MM.1S (cell line): Measurements from ENCODE around the gene KLHL11.

Experiments used
- DNase-seq: peaks from one replicate; pipeline ENCODE4 v3.0.0-alpha.2; 2015
- H2AFZ ChIP-seq: fragments of 300-600 bp; sonication (generic); 2 replicates; pipeline ENCODE4 v1.6.0; 2016; ENCODE audit warnings: antibody characterized with exemption, low read length
- H3F3A ChIP-seq: fragments of 300-600 bp; sonication (generic); 2 replicates; pipeline ENCODE4 v1.6.1; 2016; ENCODE audit warnings: mild to moderate bottlenecking, antibody characterized with exemption, low read length, moderate library complexity, mixed read lengths; ENCODE audit not compliant: insufficient read depth
- H3K27ac ChIP-seq: fragments of 300-600 bp; sonication (generic); 2 replicates; pipeline ENCODE4 v1.5.1; 2016; ENCODE audit warnings: mild to moderate bottlenecking, low read length
- H3K27me3 ChIP-seq: fragments of 300-600 bp; sonication (generic); replicated peaks from 2 replicates; pipeline ENCODE4 v1.6.0; 2016; ENCODE audit warnings: low read length; ENCODE audit not compliant: insufficient read depth
- H3K36me3 ChIP-seq: fragments of 300-600 bp; sonication (generic); replicated peaks from 2 replicates; pipeline ENCODE4 v1.6.1; 2016; ENCODE audit warnings: mild to moderate bottlenecking, low read length, mixed read lengths; ENCODE audit not compliant: insufficient read depth
- H3K4me1 ChIP-seq: fragments of 300-600 bp; sonication (generic); 2 replicates; pipeline ENCODE4 v1.6.1; 2016; ENCODE audit warnings: low read length, mixed read lengths
- H3K4me2 ChIP-seq: fragments of 300-600 bp; sonication (generic); 2 replicates; pipeline ENCODE4 v1.6.0; 2016; ENCODE audit warnings: low read depth, low read length
- H3K4me3 ChIP-seq: fragments of 300-600 bp; sonication (generic); 2 replicates; pipeline ENCODE4 v1.5.1; 2016; ENCODE audit warnings: low read length, mixed read lengths
- H3K79me2 ChIP-seq: fragments of 300-600 bp; sonication (generic); 2 replicates; pipeline ENCODE4 v1.6.1; 2016; ENCODE audit warnings: mixed run types, low read length, mixed read lengths
- H3K9ac ChIP-seq: fragments of 300-600 bp; sonication (generic); 2 replicates; pipeline ENCODE4 v1.6.1; 2016; ENCODE audit warnings: low read length, mixed read lengths
- H3K9me2 ChIP-seq: fragments of 300-600 bp; sonication (generic); replicated peaks from 2 replicates; pipeline ENCODE4 v1.6.1; 2016; ENCODE audit warnings: mild to moderate bottlenecking, low read length, mixed read lengths; ENCODE audit not compliant: insufficient read depth
- H3K9me3 ChIP-seq: fragments of 300-600 bp; sonication (generic); replicated peaks from 2 replicates; pipeline ENCODE4 v1.6.1; 2016; ENCODE audit warnings: mild to moderate bottlenecking, low read length, mixed read lengths; ENCODE audit not compliant: insufficient read depth
- H4K20me1 ChIP-seq: fragments of 300-600 bp; sonication (generic); 2 replicates; pipeline ENCODE4 v1.6.1; 2016; ENCODE audit warnings: mild to moderate bottlenecking, low read length, moderate library complexity, mixed read lengths; ENCODE audit not compliant: insufficient read depth
- EZH2 ChIP-seq: fragments of 300-600 bp; sonication (generic); optimal IDR thresholded peaks from 2 replicates; pipeline ENCODE3; 2017; ENCODE audit warnings: low read depth, mild to moderate bottlenecking, antibody characterized with exemption, low read length, mixed read lengths
- EZH2phosphoT487 ChIP-seq: fragments of 300-600 bp; sonication (generic); IDR thresholded peaks from 2 replicates; pipeline ENCODE4 v1.6.1; 2018; ENCODE audit warnings: antibody characterized with exemption, low read length
- TF ChIP-seq, protein P1 (sequence below): fragments of 300-600 bp; sonication (generic); IDR thresholded peaks from 2 replicates; pipeline ENCODE4 v1.5.1; 2016; ENCODE audit warnings: antibody characterized with exemption, low read length, mixed read lengths

Gene KLHL11

DNA sequence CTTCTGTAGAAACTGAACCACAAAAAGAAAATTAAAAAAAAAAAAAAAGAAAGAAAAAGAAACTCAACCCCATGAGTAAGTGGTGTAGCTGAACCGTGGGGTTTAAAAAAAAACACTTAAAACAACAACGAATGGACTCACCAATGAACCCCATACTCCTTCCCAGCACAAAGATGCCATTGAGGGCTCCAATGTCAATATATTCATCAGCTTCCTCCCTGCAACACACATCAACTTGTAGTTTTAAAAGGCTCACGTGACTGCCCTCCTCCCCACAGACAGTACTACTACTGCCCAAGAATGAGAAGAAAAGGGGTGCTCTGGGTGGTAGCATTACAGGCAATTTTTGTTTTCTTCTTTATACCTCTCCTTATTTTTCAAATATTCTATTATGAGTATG, 3.3 kb upstream of the KLHL11 start:
- Histone ChIP-seq H2AFZ (no peak overlapping the region), H4K20me1 (no peaks in the 10 kb centered on the region), H3K36me3 (no peaks in the 10 kb centered on the region), H3K27ac (no peak overlapping the region), H3K9ac (no peak overlapping the region), H3K27me3 (no peaks in the 10 kb centered on the region), H3K9me2 (no peaks in the 10 kb centered on the region), H3K9me3 (no peaks in the 10 kb centered on the region), H3K4me3 (no peak overlapping the region), H3K79me2 (peaks cover 17% of the 10 kb centered on the region), H3F3A (peaks cover 3% of the 10 kb centered on the region; the same call in 1 of the 2 replicates), H3K4me1 (peaks cover 4% of the 10 kb centered on the region; the same call in 1 of the 2 replicates), H3K4me2 (no peak overlapping the region)
- TF ChIP-seq, protein P1, sequence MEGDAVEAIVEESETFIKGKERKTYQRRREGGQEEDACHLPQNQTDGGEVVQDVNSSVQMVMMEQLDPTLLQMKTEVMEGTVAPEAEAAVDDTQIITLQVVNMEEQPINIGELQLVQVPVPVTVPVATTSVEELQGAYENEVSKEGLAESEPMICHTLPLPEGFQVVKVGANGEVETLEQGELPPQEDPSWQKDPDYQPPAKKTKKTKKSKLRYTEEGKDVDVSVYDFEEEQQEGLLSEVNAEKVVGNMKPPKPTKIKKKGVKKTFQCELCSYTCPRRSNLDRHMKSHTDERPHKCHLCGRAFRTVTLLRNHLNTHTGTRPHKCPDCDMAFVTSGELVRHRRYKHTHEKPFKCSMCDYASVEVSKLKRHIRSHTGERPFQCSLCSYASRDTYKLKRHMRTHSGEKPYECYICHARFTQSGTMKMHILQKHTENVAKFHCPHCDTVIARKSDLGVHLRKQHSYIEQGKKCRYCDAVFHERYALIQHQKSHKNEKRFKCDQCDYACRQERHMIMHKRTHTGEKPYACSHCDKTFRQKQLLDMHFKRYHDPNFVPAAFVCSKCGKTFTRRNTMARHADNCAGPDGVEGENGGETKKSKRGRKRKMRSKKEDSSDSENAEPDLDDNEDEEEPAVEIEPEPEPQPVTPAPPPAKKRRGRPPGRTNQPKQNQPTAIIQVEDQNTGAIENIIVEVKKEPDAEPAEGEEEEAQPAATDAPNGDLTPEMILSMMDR = no peak
- no peak for DNase-seq

DNA sequence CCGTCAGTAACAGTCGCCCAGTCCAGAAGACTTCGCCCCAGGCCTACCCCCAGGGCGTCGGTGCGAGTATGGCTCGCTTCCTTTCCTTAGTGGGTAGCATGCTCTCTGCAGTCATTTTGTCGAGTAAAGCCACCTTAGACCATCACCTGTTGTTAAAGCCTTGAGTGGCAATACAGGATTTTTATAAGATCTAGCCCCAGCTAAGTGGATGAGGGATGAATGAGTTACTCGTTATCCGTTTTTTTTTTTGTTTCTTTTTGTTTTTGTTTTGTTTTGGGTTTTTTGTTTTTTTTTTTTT, 322 bp upstream of the KLHL11 start:
- no peak for DNase-seq
- H3K9ac ChIP-seq = peak overlapping the region; percentile 93; the same call in 1 of the 2 replicates
- TF ChIP-seq EZH2 (no peak), EZH2phosphoT487 (no peak)
- TF ChIP-seq, protein P1 = no peak
- peaks cover 3% of the 10 kb centered on the region; the same call in 1 of the 2 replicates for H3F3A ChIP-seq
- H3K9me2 ChIP-seq = no peaks in the 10 kb centered on the region
- peak overlapping the region; percentile 96 for H2AFZ ChIP-seq
- H3K4me2 ChIP-seq = peak overlapping the region; percentile 52
- peak overlapping the region; percentile 94 for H3K4me3 ChIP-seq
- no peak overlapping the region for H3K27ac ChIP-seq
- H3K4me1 ChIP-seq = peaks cover 6% of the 10 kb centered on the region; the same call in 1 of the 2 replicates
- no peaks in the 10 kb centered on the region for H3K27me3 ChIP-seq
- H3K79me2 ChIP-seq = peaks cover 45% of the 10 kb centered on the region
- no peaks in the 10 kb centered on the region; the same call in 1 of the 2 replicates for H4K20me1 ChIP-seq
- H3K9me3 ChIP-seq = no peaks in the 10 kb centered on the region
- no peaks in the 10 kb centered on the region for H3K36me3 ChIP-seq

DNA sequence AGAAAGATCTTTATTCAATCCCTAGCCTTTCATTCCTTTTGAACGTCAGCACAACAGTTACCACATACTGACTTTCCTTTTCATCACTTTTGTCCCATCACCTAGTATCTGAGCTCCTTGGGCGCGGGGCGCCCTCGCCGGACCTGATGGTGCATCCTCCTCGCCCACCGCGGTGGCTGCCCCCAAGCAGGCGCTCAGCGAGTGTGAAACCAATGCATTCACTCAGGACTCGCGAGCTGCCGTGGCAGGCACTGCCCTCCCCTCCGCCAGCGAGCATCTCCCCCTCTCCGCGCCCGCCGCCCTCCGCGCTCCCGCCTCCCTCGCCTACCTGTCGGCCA, 756 bp downstream of the KLHL11 start:
- no peaks in the 10 kb centered on the region for H3K9me2 ChIP-seq
- H4K20me1 ChIP-seq = no peaks in the 10 kb centered on the region; the same call in 1 of the 2 replicates
- H3K9ac ChIP-seq = peak overlapping the region; percentile 93
- H3K4me1 ChIP-seq = peaks cover 6% of the 10 kb centered on the region; the same call in 1 of the 2 replicates
- H3K36me3 ChIP-seq = no peaks in the 10 kb centered on the region
- no peak for DNase-seq
- peak overlapping the region; percentile 96 for H2AFZ ChIP-seq
- peak overlapping the region; percentile 94 for H3K4me3 ChIP-seq
- H3K27me3 ChIP-seq = no peaks in the 10 kb centered on the region
- TF ChIP-seq, protein P1 = no peak
- no peak for TF ChIP-seq EZH2
- H3K4me2 ChIP-seq = peak overlapping the region; percentile 51
- peaks cover 3% of the 10 kb centered on the region; the same call in 1 of the 2 replicates for H3F3A ChIP-seq
- no peaks in the 10 kb centered on the region for H3K9me3 ChIP-seq
- H3K27ac ChIP-seq = peak overlapping the region; percentile 59; the same call in 1 of the 2 replicates
- H3K79me2 ChIP-seq = peaks cover 56% of the 10 kb centered on the region
